Measurements from ENCODE around the gene SETBP1. TPM values are rescaled to one million over a fixed set of nuclear protein-coding genes. Genes with fewer than 3 reads are reported as not detected.

SETBP1 gene
- total and polyA plus RNA-seq, 9 of the 15 experiments (the other 6 are each of a cell fraction or from before 2014, with no cell fraction given), result under 0.01 to 0.13 (median 0.04) TPM

DNA sequence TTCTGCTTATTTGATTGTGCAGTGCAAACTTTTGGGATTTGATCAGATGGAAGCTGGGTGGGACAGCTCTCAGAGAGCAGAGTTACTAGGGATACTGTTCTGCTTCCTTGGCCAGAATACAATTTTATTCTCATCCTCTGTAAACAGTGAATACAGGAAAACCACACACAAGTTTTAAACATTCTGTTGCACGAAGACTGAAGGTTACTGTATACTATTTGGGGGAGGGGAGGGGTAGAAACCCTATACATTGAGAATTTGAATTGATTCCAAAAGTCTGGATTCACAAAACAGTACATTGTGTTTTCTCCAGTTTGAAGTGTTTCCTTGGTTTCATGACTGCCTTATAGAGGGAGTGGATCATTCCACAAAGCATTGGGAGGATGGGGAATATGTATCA, 149.9 kb downstream of the SETBP1 start (continued):
- TF ChIP-seq, protein P1, sequence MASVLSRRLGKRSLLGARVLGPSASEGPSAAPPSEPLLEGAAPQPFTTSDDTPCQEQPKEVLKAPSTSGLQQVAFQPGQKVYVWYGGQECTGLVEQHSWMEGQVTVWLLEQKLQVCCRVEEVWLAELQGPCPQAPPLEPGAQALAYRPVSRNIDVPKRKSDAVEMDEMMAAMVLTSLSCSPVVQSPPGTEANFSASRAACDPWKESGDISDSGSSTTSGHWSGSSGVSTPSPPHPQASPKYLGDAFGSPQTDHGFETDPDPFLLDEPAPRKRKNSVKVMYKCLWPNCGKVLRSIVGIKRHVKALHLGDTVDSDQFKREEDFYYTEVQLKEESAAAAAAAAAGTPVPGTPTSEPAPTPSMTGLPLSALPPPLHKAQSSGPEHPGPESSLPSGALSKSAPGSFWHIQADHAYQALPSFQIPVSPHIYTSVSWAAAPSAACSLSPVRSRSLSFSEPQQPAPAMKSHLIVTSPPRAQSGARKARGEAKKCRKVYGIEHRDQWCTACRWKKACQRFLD (CRISPR knock-in tag; IDR thresholded peaks at IDR 0.05), result no peak
- TF ChIP-seq TAL1 (IDR thresholded peaks at IDR 0.05) (no peak), PHB2 (IDR thresholded peaks at IDR 0.05; ENCODE audit: low read depth) (no peak), SP2 (IDR thresholded peaks at IDR 0.05; ENCODE audit: extremely low read depth, low read depth, low read length, poor library complexity, severe bottlenecking) (no peak), COPS2 (conservative IDR thresholded peaks at IDR 0.05) (no peak), FOXA3 (CRISPR knock-in tag; conservative IDR thresholded peaks at IDR 0.05 in 1 of 2, IDR thresholded peaks at IDR 0.05 in 1 of 2) (no peak), ID3 (CRISPR knock-in tag; IDR thresholded peaks at IDR 0.05) (no peak), ID3 (tag; IDR thresholded peaks at IDR 0.05) (no peak), MAFK (IDR thresholded peaks at IDR 0.05; ENCODE audit: low read length) (no peak), HDAC2 (IDR thresholded peaks at IDR 0.05) (no peak)
- TF ChIP-seq, protein P2, sequence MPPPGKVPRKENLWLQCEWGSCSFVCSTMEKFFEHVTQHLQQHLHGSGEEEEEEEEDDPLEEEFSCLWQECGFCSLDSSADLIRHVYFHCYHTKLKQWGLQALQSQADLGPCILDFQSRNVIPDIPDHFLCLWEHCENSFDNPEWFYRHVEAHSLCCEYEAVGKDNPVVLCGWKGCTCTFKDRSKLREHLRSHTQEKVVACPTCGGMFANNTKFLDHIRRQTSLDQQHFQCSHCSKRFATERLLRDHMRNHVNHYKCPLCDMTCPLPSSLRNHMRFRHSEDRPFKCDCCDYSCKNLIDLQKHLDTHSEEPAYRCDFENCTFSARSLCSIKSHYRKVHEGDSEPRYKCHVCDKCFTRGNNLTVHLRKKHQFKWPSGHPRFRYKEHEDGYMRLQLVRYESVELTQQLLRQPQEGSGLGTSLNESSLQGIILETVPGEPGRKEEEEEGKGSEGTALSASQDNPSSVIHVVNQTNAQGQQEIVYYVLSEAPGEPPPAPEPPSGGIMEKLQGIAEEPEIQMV (tag; conservative IDR thresholded peaks at IDR 0.05; ENCODE audit: low read depth), result no peak
- TF ChIP-seq, protein P3, sequence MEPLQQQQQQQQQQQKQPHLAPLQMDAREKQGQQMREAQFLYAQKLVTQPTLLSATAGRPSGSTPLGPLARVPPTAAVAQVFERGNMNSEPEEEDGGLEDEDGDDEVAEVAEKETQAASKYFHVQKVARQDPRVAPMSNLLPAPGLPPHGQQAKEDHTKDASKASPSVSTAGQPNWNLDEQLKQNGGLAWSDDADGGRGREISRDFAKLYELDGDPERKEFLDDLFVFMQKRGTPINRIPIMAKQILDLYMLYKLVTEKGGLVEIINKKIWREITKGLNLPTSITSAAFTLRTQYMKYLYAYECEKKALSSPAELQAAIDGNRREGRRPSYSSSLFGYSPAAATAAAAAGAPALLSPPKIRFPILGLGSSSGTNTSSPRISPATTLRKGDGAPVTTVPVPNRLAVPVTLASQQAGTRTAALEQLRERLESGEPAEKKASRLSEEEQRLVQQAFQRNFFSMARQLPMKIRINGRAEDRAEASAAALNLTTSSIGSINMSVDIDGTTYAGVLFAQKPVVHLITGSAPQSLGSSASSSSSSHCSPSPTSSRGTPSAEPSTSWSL (CRISPR knock-in tag; IDR thresholded peaks at IDR 0.05; ENCODE audit: borderline replicate concordance), result no peak
- TF ChIP-seq, protein P4, sequence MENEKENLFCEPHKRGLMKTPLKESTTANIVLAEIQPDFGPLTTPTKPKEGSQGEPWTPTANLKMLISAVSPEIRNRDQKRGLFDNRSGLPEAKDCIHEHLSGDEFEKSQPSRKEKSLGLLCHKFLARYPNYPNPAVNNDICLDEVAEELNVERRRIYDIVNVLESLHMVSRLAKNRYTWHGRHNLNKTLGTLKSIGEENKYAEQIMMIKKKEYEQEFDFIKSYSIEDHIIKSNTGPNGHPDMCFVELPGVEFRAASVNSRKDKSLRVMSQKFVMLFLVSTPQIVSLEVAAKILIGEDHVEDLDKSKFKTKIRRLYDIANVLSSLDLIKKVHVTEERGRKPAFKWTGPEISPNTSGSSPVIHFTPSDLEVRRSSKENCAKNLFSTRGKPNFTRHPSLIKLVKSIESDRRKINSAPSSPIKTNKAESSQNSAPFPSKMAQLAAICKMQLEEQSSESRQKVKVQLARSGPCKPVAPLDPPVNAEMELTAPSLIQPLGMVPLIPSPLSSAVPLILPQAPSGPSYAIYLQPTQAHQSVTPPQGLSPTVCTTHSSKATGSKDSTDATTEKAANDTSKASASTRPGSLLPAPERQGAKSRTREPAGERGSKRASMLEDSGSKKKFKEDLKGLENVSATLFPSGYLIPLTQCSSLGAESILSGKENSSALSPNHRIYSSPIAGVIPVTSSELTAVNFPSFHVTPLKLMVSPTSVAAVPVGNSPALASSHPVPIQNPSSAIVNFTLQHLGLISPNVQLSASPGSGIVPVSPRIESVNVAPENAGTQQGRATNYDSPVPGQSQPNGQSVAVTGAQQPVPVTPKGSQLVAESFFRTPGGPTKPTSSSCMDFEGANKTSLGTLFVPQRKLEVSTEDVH (IDR thresholded peaks at IDR 0.05; ENCODE audit: low read depth, partially characterized antibody), result no peak
- TF ChIP-seq, protein P5, sequence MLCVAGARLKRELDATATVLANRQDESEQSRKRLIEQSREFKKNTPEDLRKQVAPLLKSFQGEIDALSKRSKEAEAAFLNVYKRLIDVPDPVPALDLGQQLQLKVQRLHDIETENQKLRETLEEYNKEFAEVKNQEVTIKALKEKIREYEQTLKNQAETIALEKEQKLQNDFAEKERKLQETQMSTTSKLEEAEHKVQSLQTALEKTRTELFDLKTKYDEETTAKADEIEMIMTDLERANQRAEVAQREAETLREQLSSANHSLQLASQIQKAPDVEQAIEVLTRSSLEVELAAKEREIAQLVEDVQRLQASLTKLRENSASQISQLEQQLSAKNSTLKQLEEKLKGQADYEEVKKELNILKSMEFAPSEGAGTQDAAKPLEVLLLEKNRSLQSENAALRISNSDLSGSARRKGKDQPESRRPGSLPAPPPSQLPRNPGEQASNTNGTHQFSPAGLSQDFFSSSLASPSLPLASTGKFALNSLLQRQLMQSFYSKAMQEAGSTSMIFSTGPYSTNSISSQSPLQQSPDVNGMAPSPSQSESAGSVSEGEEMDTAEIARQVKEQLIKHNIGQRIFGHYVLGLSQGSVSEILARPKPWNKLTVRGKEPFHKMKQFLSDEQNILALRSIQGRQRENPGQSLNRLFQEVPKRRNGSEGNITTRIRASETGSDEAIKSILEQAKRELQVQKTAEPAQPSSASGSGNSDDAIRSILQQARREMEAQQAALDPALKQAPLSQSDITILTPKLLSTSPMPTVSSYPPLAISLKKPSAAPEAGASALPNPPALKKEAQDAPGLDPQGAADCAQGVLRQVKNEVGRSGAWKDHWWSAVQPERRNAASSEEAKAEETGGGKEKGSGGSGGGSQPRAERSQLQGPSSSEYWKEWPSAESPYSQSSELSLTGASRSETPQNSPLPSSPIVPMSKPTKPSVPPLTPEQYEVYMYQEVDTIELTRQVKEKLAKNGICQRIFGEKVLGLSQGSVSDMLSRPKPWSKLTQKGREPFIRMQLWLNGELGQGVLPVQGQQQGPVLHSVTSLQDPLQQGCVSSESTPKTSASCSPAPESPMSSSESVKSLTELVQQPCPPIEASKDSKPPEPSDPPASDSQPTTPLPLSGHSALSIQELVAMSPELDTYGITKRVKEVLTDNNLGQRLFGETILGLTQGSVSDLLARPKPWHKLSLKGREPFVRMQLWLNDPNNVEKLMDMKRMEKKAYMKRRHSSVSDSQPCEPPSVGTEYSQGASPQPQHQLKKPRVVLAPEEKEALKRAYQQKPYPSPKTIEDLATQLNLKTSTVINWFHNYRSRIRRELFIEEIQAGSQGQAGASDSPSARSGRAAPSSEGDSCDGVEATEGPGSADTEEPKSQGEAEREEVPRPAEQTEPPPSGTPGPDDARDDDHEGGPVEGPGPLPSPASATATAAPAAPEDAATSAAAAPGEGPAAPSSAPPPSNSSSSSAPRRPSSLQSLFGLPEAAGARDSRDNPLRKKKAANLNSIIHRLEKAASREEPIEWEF (CRISPR knock-in tag; IDR thresholded peaks at IDR 0.05), result no peak
